NCI-H128 (cell line): ENCODE results near the gene EP400.

Experiments used
- DNase-seq: peaks from one replicate; lab custom pipeline; 2025; ENCODE audit not compliant: unreplicated experiment; lab: John Stamatoyannopoulos, UW

The EP400 gene

DNA sequence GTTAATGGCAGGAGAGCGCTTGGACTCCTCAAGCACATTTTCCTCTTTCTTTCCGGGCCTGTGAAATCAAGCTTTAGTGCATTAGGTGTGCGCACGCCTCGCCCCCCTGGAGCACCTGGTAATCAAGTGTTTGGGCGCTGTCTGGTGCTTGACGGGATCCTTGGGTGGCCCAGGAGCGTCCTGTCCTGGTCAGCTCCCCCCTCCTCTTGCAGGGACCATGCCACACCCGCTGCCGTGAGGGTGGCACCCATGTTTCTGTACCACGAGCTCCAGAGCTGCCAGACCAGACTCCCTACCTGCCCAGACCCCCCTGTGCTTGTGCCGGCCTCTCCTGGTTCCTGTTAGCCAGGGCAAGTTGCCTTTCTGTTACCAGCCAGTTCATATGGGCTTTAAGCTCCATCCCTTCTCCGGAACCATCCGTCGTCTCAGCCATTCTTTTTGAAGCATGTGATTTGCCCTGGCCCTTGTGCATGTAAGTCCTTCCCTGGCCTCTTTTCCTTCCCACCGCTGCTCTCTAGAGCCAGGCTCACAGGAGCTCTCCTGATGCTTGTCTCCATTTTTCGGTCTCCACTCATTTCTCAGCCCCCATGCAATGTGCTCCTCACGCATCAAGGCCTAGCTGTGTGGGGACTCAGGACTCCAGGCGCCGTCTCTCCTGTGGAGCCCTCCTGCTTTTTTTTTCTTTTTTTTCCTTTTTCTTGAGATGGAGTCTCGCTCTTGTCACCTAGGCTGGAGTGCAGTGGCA lies 66.1 kb downstream of the EP400 start:
- no peak for DNase-seq

GRCh38 chr12:132018193-132018916 lies 68.6 kb downstream of the EP400 start:
- DNase-seq = no peak

DNA sequence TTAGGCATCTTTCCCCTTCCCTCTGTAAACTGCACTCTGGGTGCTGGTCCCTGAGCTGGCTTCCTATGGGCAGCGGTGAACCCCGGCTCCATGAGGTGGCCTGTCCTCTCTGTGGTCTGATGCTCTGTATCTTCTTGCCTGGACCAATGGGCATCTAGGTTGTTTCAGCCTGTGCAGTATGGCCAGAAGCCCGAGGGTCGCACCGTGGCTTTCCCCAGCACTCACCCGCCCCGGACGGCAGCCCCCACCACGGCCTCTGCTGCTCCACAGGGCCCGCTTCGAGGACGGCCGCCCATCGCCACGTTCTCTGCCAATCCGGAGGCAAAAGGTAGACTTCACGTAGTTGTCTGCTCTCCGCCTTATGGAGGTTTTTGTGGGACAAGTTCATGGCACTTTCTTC lies 70.1 kb downstream of the EP400 start:
- DNase-seq = no peak

DNA sequence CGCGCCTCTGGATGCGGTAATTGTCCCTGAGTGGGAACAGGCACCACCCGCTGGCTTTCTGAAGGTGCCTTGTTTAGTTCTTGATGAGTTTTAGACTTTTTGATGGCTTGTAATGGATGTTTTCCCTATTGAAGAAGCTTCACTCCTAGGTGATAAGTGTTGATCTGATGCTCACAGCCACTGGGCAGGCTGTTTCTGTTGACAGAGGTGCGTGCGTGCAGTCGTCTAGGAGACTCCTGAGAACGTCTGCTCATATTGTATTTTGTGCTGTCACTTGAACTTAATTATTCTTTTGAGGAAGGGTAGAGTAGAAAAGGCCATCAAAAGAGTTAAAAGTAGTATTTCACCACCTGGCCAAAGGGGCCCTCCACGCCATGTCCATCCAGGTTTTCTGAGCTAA lies 70.5 kb downstream of the EP400 start:
- DNase-seq = no peak

DNA sequence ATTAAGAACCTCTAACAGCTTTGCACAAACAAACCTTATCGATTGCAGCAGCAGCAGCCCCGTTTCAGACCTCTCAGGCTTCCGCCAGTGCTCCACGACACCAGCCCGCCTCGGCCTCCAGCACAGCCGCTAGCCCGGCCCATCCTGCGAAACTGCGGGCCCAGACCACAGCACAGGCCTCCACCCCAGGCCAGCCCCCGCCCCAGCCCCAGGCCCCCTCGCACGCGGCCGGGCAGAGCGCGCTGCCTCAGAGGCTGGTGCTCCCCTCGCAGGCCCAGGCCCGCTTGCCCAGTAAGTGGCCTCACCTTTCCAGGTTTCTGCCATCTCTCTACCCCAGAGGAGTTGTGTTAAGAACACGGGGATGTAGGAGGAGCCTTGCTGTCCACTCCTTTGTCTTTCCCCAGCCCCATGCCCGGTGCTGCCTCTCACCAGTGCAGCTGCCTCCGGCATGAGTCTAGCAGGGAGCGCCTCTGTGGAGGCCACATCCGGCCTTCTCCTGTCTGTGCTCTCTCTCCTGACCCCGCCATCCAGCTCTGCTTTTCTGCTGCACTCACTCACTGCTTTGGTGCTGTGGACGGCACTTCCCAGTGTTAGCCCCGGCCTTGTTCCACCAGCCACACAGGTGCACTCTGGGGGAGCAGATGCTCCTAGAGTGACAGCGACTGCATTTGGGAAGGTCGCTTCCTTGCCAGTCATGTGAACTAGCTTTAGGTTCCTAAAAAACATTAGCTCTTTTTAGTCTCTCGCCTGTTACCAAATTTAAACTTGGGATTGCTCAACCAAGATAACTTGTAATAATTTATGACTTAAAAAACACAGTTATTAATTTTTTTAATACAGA lies 71.5 kb downstream of the EP400 start:
- DNase-seq = no peak

DNA sequence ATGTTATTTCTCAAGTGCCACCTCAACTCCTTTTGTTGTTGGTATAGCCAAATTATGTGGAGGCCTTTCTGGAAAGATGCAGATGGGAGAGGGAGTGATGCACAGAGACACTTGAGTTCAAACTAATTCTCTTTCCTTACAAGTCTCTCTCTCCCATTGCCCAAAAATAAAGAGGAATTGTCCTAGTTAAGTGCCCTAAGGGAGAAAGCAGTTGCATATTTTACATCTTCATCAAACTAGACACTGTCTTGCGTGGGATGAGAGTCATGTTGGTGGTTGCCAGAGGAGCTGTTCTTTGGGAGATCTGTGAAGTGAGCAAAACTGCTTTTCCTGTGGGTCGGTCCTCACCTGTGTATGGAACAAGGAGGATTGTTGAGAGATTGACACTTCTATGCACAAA lies 72.2 kb downstream of the EP400 start:
- DNase-seq = no peak

DNA sequence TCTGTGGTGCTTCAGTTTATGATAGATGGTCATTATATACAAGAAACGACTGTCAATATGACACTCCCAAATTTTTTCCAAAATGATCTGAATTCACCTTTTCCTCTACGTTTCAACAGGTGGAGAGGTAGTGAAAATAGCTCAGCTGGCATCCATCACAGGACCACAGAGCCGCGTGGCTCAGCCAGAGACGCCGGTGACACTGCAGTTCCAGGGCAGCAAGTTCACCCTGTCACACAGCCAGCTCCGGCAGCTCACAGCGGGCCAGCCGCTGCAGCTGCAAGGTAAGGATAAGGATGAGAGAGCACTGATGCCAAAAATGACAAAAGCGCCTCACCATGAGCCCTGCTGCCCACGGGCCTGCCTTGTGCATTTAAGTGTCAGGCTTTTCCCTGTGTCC lies 73.9 kb downstream of the EP400 start:
- DNase-seq = no peak

DNA sequence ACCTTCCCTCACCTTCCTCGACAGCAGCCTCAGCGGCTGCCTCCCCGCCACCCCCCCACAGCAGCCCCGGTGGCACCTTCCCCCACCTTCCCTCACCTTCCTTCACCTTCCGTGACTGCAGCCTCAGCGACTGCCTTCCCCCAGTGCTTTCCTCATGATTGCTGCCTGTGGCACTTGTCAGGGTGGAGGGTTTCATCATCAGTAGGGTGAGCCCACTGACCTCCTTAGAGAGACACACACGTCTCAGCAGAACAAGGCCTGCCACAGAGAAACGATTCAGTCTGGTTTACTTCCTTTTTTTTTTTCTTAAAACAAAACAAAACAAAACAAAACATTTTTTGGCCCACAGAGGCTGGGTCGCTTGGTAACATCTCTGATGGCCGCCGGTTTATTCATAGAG lies 75.0 kb downstream of the EP400 start:
- DNase-seq = no peak

- DNase-seq = no peak
Measured at GRCh38 chr12:132025526-132025925, 75.8 kb downstream of the EP400 start.

GRCh38 chr12:132026061-132026795 lies 76.5 kb downstream of the EP400 start:
- DNase-seq = no peak

DNA sequence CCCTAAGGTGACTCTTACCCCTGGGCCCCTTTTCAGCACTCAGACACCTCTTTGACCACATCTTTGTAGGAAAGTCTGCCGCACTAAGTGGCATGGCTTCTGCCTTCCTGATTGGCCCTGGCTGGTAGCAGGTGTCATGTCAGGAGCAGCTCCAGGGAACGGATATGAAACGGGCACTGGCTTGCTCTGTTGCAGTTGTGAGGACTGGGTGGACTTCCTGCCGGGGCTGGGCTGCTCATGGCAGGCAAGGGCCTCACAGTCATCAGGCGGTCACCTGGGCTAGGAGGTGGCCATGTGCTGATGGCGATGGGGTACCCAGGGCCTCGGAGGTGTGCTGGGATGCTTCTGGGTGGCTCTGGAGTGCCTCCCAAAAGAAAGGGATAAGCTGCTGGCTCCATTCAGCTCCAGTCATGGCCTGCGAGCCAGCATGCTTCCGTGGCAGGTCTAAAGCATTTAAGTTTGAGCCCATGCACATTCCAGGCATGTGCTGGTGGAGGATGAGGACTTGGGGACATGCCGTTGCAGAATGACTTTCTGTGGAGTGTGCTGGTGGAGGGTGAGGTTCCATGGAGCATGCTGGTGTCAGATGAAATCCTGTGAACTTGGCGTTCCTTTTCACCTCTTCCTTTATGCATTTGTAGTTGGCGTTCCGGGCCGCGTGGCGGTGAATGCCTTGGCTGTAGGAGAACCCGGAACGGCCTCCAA lies 77.2 kb downstream of the EP400 start:
- DNase-seq = no peak

DNA sequence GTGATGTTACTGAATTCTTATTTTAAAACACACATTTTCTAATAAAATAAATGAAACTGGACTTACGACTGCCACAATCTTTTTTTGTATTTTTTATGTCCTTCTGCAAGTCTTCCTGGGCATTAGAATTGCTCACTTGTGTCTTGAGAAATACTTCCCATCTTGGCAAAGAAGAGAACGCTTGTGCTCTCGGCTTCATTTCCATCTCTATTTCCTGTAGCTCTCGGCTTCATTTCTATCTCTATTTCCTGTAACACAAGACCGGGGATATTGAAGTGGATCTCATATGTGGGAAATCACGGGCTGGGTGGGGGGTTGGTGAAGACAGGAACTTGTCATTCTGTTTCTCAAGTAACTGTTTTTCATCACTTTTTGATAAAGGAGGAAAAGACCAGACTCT lies 77.9 kb downstream of the EP400 start:
- DNase-seq = no peak

- DNase-seq = no peak
Measured at GRCh38 chr12:132028111-132028510, 78.4 kb downstream of the EP400 start.

- DNase-seq = no peak
Measured at GRCh38 chr12:132029503-132030300, 80.0 kb downstream of the EP400 start.

DNA sequence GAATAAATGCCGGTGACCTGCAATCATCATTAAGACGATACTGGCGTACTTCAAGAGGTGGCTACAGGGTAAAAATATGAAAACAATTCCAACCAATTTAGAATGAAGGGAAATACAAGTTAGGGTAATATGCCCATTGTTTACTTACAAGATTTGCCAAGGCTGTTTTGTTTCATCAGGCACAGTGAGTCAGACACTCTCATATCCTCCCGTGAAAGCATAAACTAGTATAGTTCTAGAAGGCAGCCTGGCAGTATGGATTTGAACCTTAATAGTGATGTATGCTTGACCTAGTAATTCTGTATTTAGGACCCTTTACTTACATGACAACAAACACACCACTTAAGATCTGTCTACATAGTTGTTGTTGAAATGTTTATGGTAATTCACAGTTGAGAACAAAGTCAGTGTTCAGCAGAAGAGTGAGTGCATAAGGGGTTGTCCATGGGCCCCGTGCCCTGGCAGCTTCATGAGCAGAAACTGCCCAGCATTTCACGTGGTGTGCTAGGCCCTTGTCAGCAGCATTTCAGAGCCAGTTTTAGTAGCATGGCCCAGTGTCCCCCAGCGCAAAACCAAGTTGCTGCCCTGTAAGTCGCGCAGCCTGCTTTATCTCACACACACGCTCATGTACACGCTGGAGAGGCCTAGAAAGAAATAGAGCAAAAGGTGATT lies 80.8 kb downstream of the EP400 start:
- no peak for DNase-seq

DNA sequence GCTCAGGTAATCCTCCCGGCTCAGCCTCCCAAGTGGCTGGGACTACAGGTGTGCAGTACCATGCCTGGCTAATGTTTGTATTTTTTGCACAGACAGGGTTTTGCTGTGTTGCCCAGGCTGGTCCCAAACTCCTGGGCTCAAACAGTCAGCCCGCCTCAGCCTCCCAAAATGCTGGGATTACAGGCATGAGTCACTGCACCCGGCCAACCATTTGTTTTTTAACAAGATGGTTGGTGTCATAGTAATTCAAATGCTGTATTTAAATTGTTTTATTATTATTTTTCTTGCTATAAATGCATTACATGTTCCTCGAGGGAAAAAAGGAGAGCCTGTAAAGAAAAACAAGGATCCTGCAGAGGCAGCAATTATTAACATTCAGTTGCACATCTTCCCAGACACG lies 83.9 kb downstream of the EP400 start:
- no peak for DNase-seq

GRCh38 chr12:132036063-132036683 lies 86.4 kb downstream of the EP400 start:
- no peak for DNase-seq

- DNase-seq = no peak
Measured at GRCh38 chr12:132040906-132041606, 91.3 kb downstream of the EP400 start.
